ENCODE results near the gene ACOT6. TPM values are rescaled to one million over a fixed set of nuclear protein-coding genes. Genes with fewer than 3 reads are reported as not detected.
"Not testable (repeated sequence)": the region's sequence is repeated elsewhere in the genome, so short reads cannot be mapped to it uniquely, and the experiment has no call there.

The ACOT6 gene
- total and polyA plus RNA-seq, 2 donors (not counting 3 experiments of a cell fraction or from before 2014, with no cell fraction given), result not detected

DNA sequence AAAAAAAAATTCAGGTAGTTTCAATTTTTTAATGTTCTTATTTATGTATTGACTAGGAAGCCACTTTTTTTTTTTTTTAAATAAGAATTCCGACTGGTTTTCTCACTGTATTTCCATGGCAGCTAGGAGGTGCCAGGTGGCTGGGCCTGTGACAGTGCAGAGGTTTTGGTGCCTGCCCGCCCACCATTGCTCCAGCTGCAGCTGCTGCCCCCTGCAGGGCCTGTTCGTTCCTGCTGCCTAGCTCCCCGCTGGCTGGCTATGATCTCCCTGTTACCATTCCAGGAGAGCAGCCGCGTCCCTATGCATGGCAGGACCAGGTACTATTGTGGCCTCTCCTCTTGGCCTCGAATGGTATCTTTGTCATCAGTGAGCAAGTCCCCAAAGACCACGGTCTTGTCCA, 41.4 kb upstream of the ACOT6 start:
- dilution Hi-C loops (cut with MboI; ENCODE audit: extremely low pct_ligation_motif_present, low sequenced_read_pairs); H3K9ac ChIP-seq (replicated peaks; ENCODE audit: extremely low read depth, insufficient read depth, low read length); BruUV-seq (replicated peaks); intact Hi-C loops (cut with micrococcal nuclease); H3K79me2 ChIP-seq (ENCODE audit: control insufficient read depth, insufficient read depth, low read length); H3K27me3 ChIP-seq (ENCODE audit: control insufficient read depth in 2 of 2, insufficient read depth in 2 of 2, low read length in 2 of 2); H3K36me3 ChIP-seq (ENCODE audit: control insufficient read depth in 2 of 2, extremely low read depth in 1 of 2, insufficient read depth in 2 of 2, low read length in 2 of 2); H3K4me2 ChIP-seq (ENCODE audit: insufficient read depth, low read length); H2AFZ ChIP-seq (ENCODE audit: low read depth, low read length); H4K20me1 ChIP-seq (replicated peaks; ENCODE audit: control insufficient read depth, extremely low read depth, insufficient read depth, low read length); H3K27ac ChIP-seq (ENCODE audit: insufficient read depth, low read depth, low read length); H3K9me3 ChIP-seq (replicated peaks; ENCODE audit: control insufficient read depth, insufficient read depth, low read length); H3K4me3 ChIP-seq (replicated peaks in 1 of 3; ENCODE audit: insufficient read depth in 1 of 3, low read depth in 1 of 3, low read length in 3 of 3); H3K9me1 ChIP-seq (replicated peaks; ENCODE audit: control insufficient read depth, extremely low read depth, insufficient read depth, low read length): not testable (repeated sequence)
- POLR2A ChIA-PET, result interaction anchor here (1.1 kb wide), 1 partner anchor 64 kb away, joined by 3 read pairs; no protein-coding TSS in a partner anchor
- peaks cover 19% of the 10 kb centered on the region for H3K4me1 ChIP-seq (ENCODE audit: control insufficient read depth, extremely low read depth, insufficient read depth, low read length)
- peak; percentile 95 for FAIRE-seq
- DNase-seq (ENCODE audit: low read depth, low spot score), result peak; percentile 42
- TF ChIP-seq CTCF (IDR thresholded peaks at IDR 0.05; ENCODE audit: extremely low read depth in 1 of 2, insufficient read depth in 1 of 2, low read depth in 1 of 2, low read length in 2 of 2), result peak; percentile 56 to 61
- CTCF ChIA-PET, result interaction anchor here (0.6 to 3.2 kb wide), 11 partner anchors 8 to 398 kb away, joined by 3 to 58 read pairs (median 5); partner anchors contain the start of genes ACOT4 and RIOX1

DNA sequence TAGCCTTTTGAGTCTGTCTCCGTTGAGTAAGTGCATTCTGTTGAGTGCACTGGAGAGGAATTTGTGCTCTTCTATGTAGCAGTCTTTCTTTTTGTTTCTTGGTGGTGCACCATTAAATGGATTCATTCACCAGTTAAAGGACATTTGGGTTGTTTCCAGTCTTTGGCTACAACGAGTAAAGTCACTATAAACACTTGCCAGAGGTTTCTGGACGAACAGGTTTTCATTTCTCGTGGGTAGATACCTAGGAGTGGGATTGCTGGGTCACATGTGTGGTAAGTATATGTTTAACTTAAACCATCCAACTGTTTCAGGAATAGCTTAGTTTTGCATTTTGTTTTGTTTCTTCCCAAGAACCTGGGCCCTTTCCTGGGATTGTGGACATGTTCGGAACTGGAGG, 39.3 kb upstream of the ACOT6 start:
- BruUV-seq (replicated peaks); H3K79me2 ChIP-seq (ENCODE audit: control insufficient read depth, insufficient read depth, low read length); H2AFZ ChIP-seq (ENCODE audit: low read depth, low read length); H3K27ac ChIP-seq (ENCODE audit: insufficient read depth, low read depth, low read length); POLR2A ChIA-PET; H3K36me3 ChIP-seq (ENCODE audit: control insufficient read depth in 2 of 2, extremely low read depth in 1 of 2, insufficient read depth in 2 of 2, low read length in 2 of 2); H3K9me1 ChIP-seq (replicated peaks; ENCODE audit: control insufficient read depth, extremely low read depth, insufficient read depth, low read length); H3K4me2 ChIP-seq (ENCODE audit: insufficient read depth, low read length); H4K20me1 ChIP-seq (replicated peaks; ENCODE audit: control insufficient read depth, extremely low read depth, insufficient read depth, low read length); dilution Hi-C loops (cut with MboI; ENCODE audit: extremely low pct_ligation_motif_present, low sequenced_read_pairs); H3K4me3 ChIP-seq (replicated peaks in 1 of 3; ENCODE audit: insufficient read depth in 1 of 3, low read depth in 1 of 3, low read length in 3 of 3); CTCF ChIA-PET; intact Hi-C loops (cut with micrococcal nuclease); H3K27me3 ChIP-seq (ENCODE audit: control insufficient read depth in 2 of 2, insufficient read depth in 2 of 2, low read length in 2 of 2); H3K9ac ChIP-seq (replicated peaks; ENCODE audit: extremely low read depth, insufficient read depth, low read length); FAIRE-seq; DNase-seq (ENCODE audit: low read depth, low spot score); H3K9me3 ChIP-seq (replicated peaks; ENCODE audit: control insufficient read depth, insufficient read depth, low read length): not testable (repeated sequence)
- peaks cover 12% of the 10 kb centered on the region for H3K4me1 ChIP-seq (ENCODE audit: control insufficient read depth, extremely low read depth, insufficient read depth, low read length)

GRCh38 chr14:73573740-73574139, 38.6 kb upstream of the ACOT6 start:
- H2AFZ ChIP-seq (ENCODE audit: low read depth, low read length); H3K27me3 ChIP-seq (ENCODE audit: control insufficient read depth in 2 of 2, insufficient read depth in 2 of 2, low read length in 2 of 2); BruUV-seq (replicated peaks); CTCF ChIA-PET; H3K9ac ChIP-seq (replicated peaks; ENCODE audit: extremely low read depth, insufficient read depth, low read length); DNase-seq (ENCODE audit: low read depth, low spot score); H3K9me3 ChIP-seq (replicated peaks; ENCODE audit: control insufficient read depth, insufficient read depth, low read length); H3K9me1 ChIP-seq (replicated peaks; ENCODE audit: control insufficient read depth, extremely low read depth, insufficient read depth, low read length); intact Hi-C loops (cut with micrococcal nuclease); H3K27ac ChIP-seq (ENCODE audit: insufficient read depth, low read depth, low read length); H3K79me2 ChIP-seq (ENCODE audit: control insufficient read depth, insufficient read depth, low read length); H3K36me3 ChIP-seq (ENCODE audit: control insufficient read depth in 2 of 2, extremely low read depth in 1 of 2, insufficient read depth in 2 of 2, low read length in 2 of 2); dilution Hi-C loops (cut with MboI; ENCODE audit: extremely low pct_ligation_motif_present, low sequenced_read_pairs); H3K4me3 ChIP-seq (replicated peaks in 1 of 3; ENCODE audit: insufficient read depth in 1 of 3, low read depth in 1 of 3, low read length in 3 of 3); POLR2A ChIA-PET; H4K20me1 ChIP-seq (replicated peaks; ENCODE audit: control insufficient read depth, extremely low read depth, insufficient read depth, low read length); H3K4me2 ChIP-seq (ENCODE audit: insufficient read depth, low read length); H3K4me1 ChIP-seq (ENCODE audit: control insufficient read depth, extremely low read depth, insufficient read depth, low read length); FAIRE-seq: not testable (repeated sequence)

GRCh38 chr14:73574251-73574650, 38.1 kb upstream of the ACOT6 start:
- H3K9me3 ChIP-seq (replicated peaks; ENCODE audit: control insufficient read depth, insufficient read depth, low read length); H2AFZ ChIP-seq (ENCODE audit: low read depth, low read length); intact Hi-C loops (cut with micrococcal nuclease); dilution Hi-C loops (cut with MboI; ENCODE audit: extremely low pct_ligation_motif_present, low sequenced_read_pairs); H3K79me2 ChIP-seq (ENCODE audit: control insufficient read depth, insufficient read depth, low read length); FAIRE-seq; H3K9me1 ChIP-seq (replicated peaks; ENCODE audit: control insufficient read depth, extremely low read depth, insufficient read depth, low read length); DNase-seq (ENCODE audit: low read depth, low spot score); H3K27ac ChIP-seq (ENCODE audit: insufficient read depth, low read depth, low read length); H3K36me3 ChIP-seq (ENCODE audit: control insufficient read depth in 2 of 2, extremely low read depth in 1 of 2, insufficient read depth in 2 of 2, low read length in 2 of 2); H3K4me2 ChIP-seq (ENCODE audit: insufficient read depth, low read length); H3K27me3 ChIP-seq (ENCODE audit: control insufficient read depth in 2 of 2, insufficient read depth in 2 of 2, low read length in 2 of 2); H3K4me1 ChIP-seq (ENCODE audit: control insufficient read depth, extremely low read depth, insufficient read depth, low read length); BruUV-seq (replicated peaks); H3K9ac ChIP-seq (replicated peaks; ENCODE audit: extremely low read depth, insufficient read depth, low read length); H3K4me3 ChIP-seq (replicated peaks in 1 of 3; ENCODE audit: insufficient read depth in 1 of 3, low read depth in 1 of 3, low read length in 3 of 3); CTCF ChIA-PET; H4K20me1 ChIP-seq (replicated peaks; ENCODE audit: control insufficient read depth, extremely low read depth, insufficient read depth, low read length): not testable (repeated sequence)
- POLR2A ChIA-PET, result interaction anchor here (0.7 kb wide), 1 partner anchor 38 kb away, joined by 7 read pairs; the partner anchor contains the start of gene ACOT6

Measured in endothelial cell of umbilical vein (primary cell).